H1 (cell line): Measurements from ENCODE around the gene TNS3. TPM values are rescaled to one million over a fixed set of nuclear protein-coding genes. Genes with fewer than 3 reads are reported as not detected.

Experiments
- CTCF ChIA-PET: fragments of 300-600 bp; sonication (Branson Sonifier 250); formaldehyde crosslinking; loops from one replicate; lab custom pipeline; 2021; ENCODE audit not compliant: partially characterized antibody; lab: Charles Lee
- POLR2A ChIA-PET: fragments of 300-600 bp; sonication (Branson Sonifier 250); formaldehyde crosslinking; loops from one replicate; lab custom pipeline; 2021; ENCODE audit warnings: inconsistent platforms; ENCODE audit not compliant: partially characterized antibody; lab: Charles Lee
- DNase-seq, 2 experiments: peaks; one replicate each; pipeline versions ENCODE4 v3.0.0 to v3.0.0-alpha.2; 2010 to 2022; ENCODE audit warnings: low spot score in 2 of 2, low read depth in 1 of 2, mixed read lengths in 1 of 2
- FAIRE-seq: peaks from 2 replicates; lab custom pipeline; 2011; peaks lifted over from hg19 to GRCh38; lab: Jason Lieb, UNC
- H2AFZ ChIP-seq: 2 replicates; pipeline ENCODE4 v1.8.1; 2012; ENCODE audit warnings: low read length, inconsistent platforms
- H2AK5ac ChIP-seq: 2 replicates; pipeline ENCODE4 v1.6.1; 2013; ENCODE audit warnings: low read depth, low read length
- H2BK120ac ChIP-seq: replicated peaks from 2 replicates; pipeline ENCODE3; 2013; ENCODE audit warnings: low read depth, low read length, inconsistent platforms
- H2BK12ac ChIP-seq: 2 replicates; pipeline ENCODE4 v1.6.1; 2013; ENCODE audit warnings: low read depth, low read length
- H2BK15ac ChIP-seq: 2 replicates; pipeline ENCODE4 v1.6.1; 2013; ENCODE audit warnings: low read length
- H2BK20ac ChIP-seq: 2 replicates; pipeline ENCODE4 v1.6.1; 2013; ENCODE audit warnings: low read length
- H2BK5ac ChIP-seq: 2 replicates; pipeline ENCODE4 v1.6.1; 2013; ENCODE audit warnings: low read depth, low read length
- H3K14ac ChIP-seq: 2 replicates; pipeline ENCODE4 v1.6.1; 2013; ENCODE audit warnings: inconsistent platforms; ENCODE audit not compliant: insufficient read length
- H3K18ac ChIP-seq: 2 replicates; pipeline ENCODE4 v1.6.1; 2013; ENCODE audit warnings: low read length; ENCODE audit errors: extremely low read depth
- H3K23ac ChIP-seq: 2 replicates; pipeline ENCODE4 v1.6.1; 2013; ENCODE audit warnings: inconsistent platforms; ENCODE audit not compliant: insufficient read length
- H3K23me2 ChIP-seq: 2 replicates; pipeline ENCODE4 v1.6.1; 2013; ENCODE audit warnings: low read depth, low read length
- H3K27ac ChIP-seq: 2 replicates; pipeline ENCODE4 v1.6.1; 2011; ENCODE audit warnings: low read depth, low read length, inconsistent platforms
- H3K27me3 ChIP-seq, 4 experiments: replicated peaks in 1 of 4; 1 replicate in 1 of 4; 2 replicates in 3 of 4; pipeline versions ENCODE4 v1.6.1 to v1.8.1; 2011 to 2013; ENCODE audit warnings: low read length in 3 of 4, mild to moderate bottlenecking in 3 of 4, inconsistent platforms in 2 of 4, mixed read lengths in 2 of 4, moderate library complexity in 1 of 4; ENCODE audit not compliant: control insufficient read depth in 3 of 4, insufficient read depth in 3 of 4; ENCODE audit errors: extremely low read depth in 1 of 4
- H3K36me3 ChIP-seq, 4 experiments: 2 replicates each; pipeline versions ENCODE4 v1.6.1 to v1.8.1; 2011 to 2013; ENCODE audit warnings: mild to moderate bottlenecking in 4 of 4, low read length in 3 of 4, moderate library complexity in 2 of 4, control low read depth in 1 of 4, inconsistent platforms in 1 of 4; ENCODE audit not compliant: insufficient read depth in 4 of 4, control insufficient read depth in 2 of 4
- H3K4ac ChIP-seq: replicated peaks from 2 replicates; pipeline ENCODE3; 2013; ENCODE audit warnings: low read length, low read depth, mixed read lengths, inconsistent platforms; ENCODE audit not compliant: insufficient read length
- H3K4me1 ChIP-seq, 4 experiments: replicated peaks in 1 of 4; 1 replicate in 1 of 4; 2 replicates in 3 of 4; pipeline versions ENCODE4 v1.6.1 to v1.8.1; 2011 to 2013; ENCODE audit warnings: low read length in 3 of 4, inconsistent platforms in 2 of 4, mixed read lengths in 1 of 4; ENCODE audit not compliant: insufficient read depth in 4 of 4, control insufficient read depth in 3 of 4
- H3K4me2 ChIP-seq, 2 experiments: 2 replicates each; pipeline versions ENCODE4 v1.6.1 to v1.8.1; 2011 to 2013; ENCODE audit warnings: low read depth in 2 of 2, low read length in 2 of 2, control low read depth in 1 of 2, inconsistent platforms in 1 of 2, mild to moderate bottlenecking in 1 of 2; ENCODE audit not compliant: insufficient read depth in 1 of 2
- H3K4me3 ChIP-seq, 4 experiments: fragments of 200-600, 300-600 bp in 1 of 4; sonication (generic), shearing (Covaris generic), sonication (Bioruptor Twin) in 1 of 4; 2 replicates each; pipeline versions ENCODE4 v1.5.1 to v1.8.1; 2011 to 2016; ENCODE audit warnings: low read length in 4 of 4, low read depth in 3 of 4, control low read depth in 2 of 4, inconsistent platforms in 2 of 4, mild to moderate bottlenecking in 2 of 4, mixed read lengths in 1 of 4, moderate library complexity in 1 of 4; ENCODE audit not compliant: insufficient read depth in 2 of 4; ENCODE audit errors: extremely low read depth in 1 of 4
- H3K56ac ChIP-seq: replicated peaks from 2 replicates; pipeline ENCODE3; 2013; ENCODE audit warnings: low read depth, mild to moderate bottlenecking, mixed read lengths, low read length, inconsistent platforms; ENCODE audit not compliant: insufficient read length
- H3K79me1 ChIP-seq: 2 replicates; pipeline ENCODE4 v1.6.1; 2013; ENCODE audit warnings: low read depth, low read length, control low read depth
- H3K79me2 ChIP-seq, 2 experiments: 2 replicates each; pipeline versions ENCODE4 v1.6.1 to v1.8.1; 2012 to 2013; ENCODE audit warnings: low read length in 2 of 2, mild to moderate bottlenecking in 2 of 2, inconsistent platforms in 1 of 2; ENCODE audit not compliant: insufficient read depth in 2 of 2, control insufficient read depth in 1 of 2
- H3K9ac ChIP-seq, 4 experiments: replicated peaks in 1 of 4; 1 replicate in 1 of 4; 2 replicates in 3 of 4; pipeline versions ENCODE4 v1.6.1 to v1.8.1; 2011 to 2013; ENCODE audit warnings: low read depth in 3 of 4, low read length in 3 of 4, control low read depth in 2 of 4, mild to moderate bottlenecking in 2 of 4, moderate library complexity in 2 of 4, inconsistent platforms in 1 of 4; ENCODE audit errors: extremely low read depth in 1 of 4
- H3K9me3 ChIP-seq, 2 experiments: 2 replicates each; pipeline versions ENCODE4 v1.6.1 to v1.8.1; 2012 to 2013; ENCODE audit warnings: mild to moderate bottlenecking in 2 of 2, moderate library complexity in 2 of 2, control low read depth in 1 of 2, inconsistent platforms in 1 of 2, low read depth in 1 of 2, low read length in 1 of 2, mixed read lengths in 1 of 2; ENCODE audit not compliant: insufficient read depth in 2 of 2
- H4K20me1 ChIP-seq, 2 experiments: replicated peaks in 1 of 2; 2 replicates each; pipeline versions ENCODE3 to v1.8.1; 2011 to 2013; ENCODE audit warnings: inconsistent platforms in 2 of 2, low read length in 2 of 2, mild to moderate bottlenecking in 1 of 2; ENCODE audit not compliant: insufficient read depth in 2 of 2, control insufficient read depth in 1 of 2
- H4K5ac ChIP-seq: 2 replicates; pipeline ENCODE4 v1.6.1; 2013; ENCODE audit warnings: low read length, low read depth, mixed read lengths, inconsistent platforms; ENCODE audit not compliant: insufficient read length
- H4K8ac ChIP-seq: 2 replicates; pipeline ENCODE4 v1.8.0; 2013; ENCODE audit warnings: mild to moderate bottlenecking, moderate library complexity, low read length, inconsistent platforms; ENCODE audit not compliant: insufficient read depth; ENCODE audit errors: extremely low read depth
- H4K91ac ChIP-seq: replicated peaks from 2 replicates; pipeline ENCODE3; 2013; ENCODE audit warnings: low read length, mixed read lengths, inconsistent platforms; ENCODE audit not compliant: insufficient read length
- ASH2L ChIP-seq: fragments of 200-600, 300-600 bp; sonication (generic); IDR thresholded peaks from one replicate; pipeline ENCODE4 v1.7.1; 2017; ENCODE audit warnings: low read length
- HDAC2 ChIP-seq, 2 experiments: fragments of 300-600 bp in 1 of 2; sonication (generic) in 1 of 2; IDR thresholded peaks; 2 replicates each; pipeline ENCODE4 v1.6.1; 2011 to 2012; ENCODE audit warnings: low read depth in 2 of 2, low read length in 2 of 2, mild to moderate bottlenecking in 2 of 2, moderate library complexity in 2 of 2, borderline replicate concordance in 1 of 2, inconsistent platforms in 1 of 2
- PHF8 ChIP-seq: fragments of 200-600 bp; sonication (generic); conservative IDR thresholded peaks from 2 replicates; pipeline ENCODE4 v1.7.1; 2012; ENCODE audit warnings: low read depth, mild to moderate bottlenecking, inconsistent platforms, low read length, moderate library complexity
- RNF2 ChIP-seq: fragments of 200-900, 300-1000 bp; sonication (generic); IDR thresholded peaks from 2 replicates; pipeline ENCODE4 v1.7.1; 2016; ENCODE audit warnings: borderline replicate concordance, low read depth, mild to moderate bottlenecking, antibody characterized with exemption, low read length; ENCODE audit not compliant: poor library complexity, severe bottlenecking; ENCODE audit errors: missing control alignments
- SP1 ChIP-seq: IDR thresholded peaks from 2 replicates; pipeline ENCODE4 v1.6.1; 2011; ENCODE audit warnings: low read depth, low read length
- WGBS, 2 experiments: shearing (Covaris generic) in 1 of 2; methylation state at CpG; one replicate each; pipeline versions ENCODE4 v1.1.6 to v1.1.7; 2013 to 2015; ENCODE audit warnings: low lambda C conversion rate in 2 of 2, mixed read lengths in 2 of 2, inconsistent platforms in 1 of 2, low coverage in 1 of 2, missing lambda C conversion rate in 1 of 2; ENCODE audit not compliant: insufficient replicate concordance in 2 of 2, insufficient coverage in 1 of 2, insufficient read length in 1 of 2; ENCODE audit errors: extremely low coverage in 1 of 2, missing lambda C conversion rate in 1 of 2; 5-methylcytosine and 5-hydroxymethylcytosine counted together
- polyA plus RNA-seq, 7 experiments: library from polyadenylated mRNA; depleted of rRNA in 3 of 7; stranded (reverse) in 5 of 7; unstranded in 2 of 7; fragments of >200 nt in 5 of 7; fragments of 200-250 nt in 2 of 7; gene quantifications; 1 replicate in 5 of 7; 2 replicates in 1 of 7; 4 replicates in 1 of 7; pipeline versions ENCODE4 v1.2.1 to v1.2.3, GENCODE V29; 2011 to 2013; ENCODE audit warnings: missing spikeins in 2 of 7, mixed read lengths in 2 of 7
- total RNA-seq: library from RNA; stranded (reverse); fragmentation: NEBNext Ultra II Directional; extraction: Animal tissue kit (Norgen Biotek cat#: 25700); gene quantifications from 2 replicates; pipeline ENCODE4 v1.2.1, GENCODE V29; 2021

The TNS3 gene
- total and polyA plus RNA-seq, 2 of the 8 experiments (the other 6 are each of a cell fraction or from before 2014, with no cell fraction given), result 11.9 to 24.2 TPM

DNA sequence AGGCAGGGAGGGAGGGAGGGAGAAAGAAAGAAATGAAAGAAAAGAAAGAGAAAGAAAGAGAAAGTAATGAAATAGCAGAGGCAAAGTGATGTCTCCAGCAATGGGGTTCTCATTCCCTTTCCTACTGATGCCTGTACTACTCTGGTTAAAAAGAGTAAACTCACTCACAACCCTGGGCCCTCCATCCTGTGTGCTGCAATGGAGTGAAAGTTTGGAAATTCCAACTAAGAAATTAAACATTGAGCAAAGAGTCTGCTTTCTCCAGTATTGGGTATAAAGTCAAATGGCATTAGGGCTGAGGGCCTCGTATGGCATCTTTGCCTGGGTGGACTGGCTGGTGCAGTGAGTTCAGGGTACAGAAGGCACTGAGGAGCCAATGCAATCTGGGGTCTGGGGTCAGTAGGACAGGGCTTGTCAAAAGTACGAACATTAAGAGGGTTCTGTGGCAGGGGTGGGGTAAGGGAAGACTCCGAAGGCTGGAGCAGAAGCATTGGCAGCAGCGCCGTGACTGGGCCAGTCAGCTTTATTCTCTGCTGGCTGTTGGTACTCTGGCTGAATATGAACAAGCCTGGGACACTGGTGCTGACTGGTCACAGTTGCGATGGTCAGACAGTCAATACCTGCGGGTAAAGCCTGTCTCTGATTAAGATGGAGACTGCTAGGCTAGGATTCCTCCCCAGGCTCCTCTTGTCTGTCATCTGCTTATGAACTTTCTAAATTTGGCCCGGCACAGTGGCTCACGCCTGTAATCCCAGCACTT lies 24.1 kb upstream of the TNS3 start:
- Histone ChIP-seq H4K5ac (no peak overlapping the region), H2BK12ac (no peak overlapping the region)
- no peak for DNase-seq
- no peak for TF ChIP-seq RNF2
- no peak for TF ChIP-seq HDAC2 (IDR thresholded peaks at IDR 0.05; ENCODE audit: borderline replicate concordance in 1 of 2, low read depth in 2 of 2, low read length in 2 of 2)
- no peak for TF ChIP-seq ASH2L
- no peak for TF ChIP-seq PHF8
- TF ChIP-seq SP1, result no peak
- TF ChIP-seq, all 59 proteins: peak for 0
- no peak overlapping the region for H3K9ac ChIP-seq
- H2AK5ac ChIP-seq, result no peak overlapping the region
- CTCF ChIA-PET, result no interaction called here
- H2BK20ac ChIP-seq, result no peak overlapping the region
- 91% methylated on average over 7 of the region's 9 CpGs; no CpG with 5 or more reads in 1 of the 2 experiments for WGBS, 2 experiments
- no peak overlapping the region for H2BK15ac ChIP-seq
- no peaks in the 10 kb centered on the region for H4K20me1 ChIP-seq
- H3K56ac ChIP-seq, result no peak overlapping the region
- no peaks in the 10 kb centered on the region for H3K27me3 ChIP-seq
- no peaks in the 10 kb centered on the region for H3K79me2 ChIP-seq
- H3K4me2 ChIP-seq, result no peak overlapping the region
- no peaks in the 10 kb centered on the region for H3K9me3 ChIP-seq
- H2BK5ac ChIP-seq, result no peak overlapping the region; the same call in 1 of the 2 replicates
- no peak overlapping the region for H3K18ac ChIP-seq
- no peak overlapping the region for H4K8ac ChIP-seq
- H3K27ac ChIP-seq, result no peak overlapping the region
- H2BK120ac ChIP-seq, result no peak overlapping the region
- no peak overlapping the region for H2AFZ ChIP-seq
- no peak overlapping the region for H3K14ac ChIP-seq
- POLR2A ChIA-PET, result no interaction called here
- no peaks in the 10 kb centered on the region for H3K23me2 ChIP-seq
- H3K23ac ChIP-seq, result no peak overlapping the region
- H4K91ac ChIP-seq, result no peak overlapping the region
- no peaks in the 10 kb centered on the region for H3K79me1 ChIP-seq
- no peak overlapping the region for H3K4ac ChIP-seq
- H3K4me3 ChIP-seq, result no peak overlapping the region
- FAIRE-seq, result no peak
- H3K4me1 ChIP-seq, result no peaks in the 10 kb centered on the region
- no peaks in the 10 kb centered on the region for H3K36me3 ChIP-seq
